ENCODE measurements around the gene AHCYL1.
"Not testable (repeated sequence)": the region's sequence is repeated elsewhere in the genome, so short reads cannot be mapped to it uniquely, and the experiment has no call there.

The AHCYL1 gene

DNA sequence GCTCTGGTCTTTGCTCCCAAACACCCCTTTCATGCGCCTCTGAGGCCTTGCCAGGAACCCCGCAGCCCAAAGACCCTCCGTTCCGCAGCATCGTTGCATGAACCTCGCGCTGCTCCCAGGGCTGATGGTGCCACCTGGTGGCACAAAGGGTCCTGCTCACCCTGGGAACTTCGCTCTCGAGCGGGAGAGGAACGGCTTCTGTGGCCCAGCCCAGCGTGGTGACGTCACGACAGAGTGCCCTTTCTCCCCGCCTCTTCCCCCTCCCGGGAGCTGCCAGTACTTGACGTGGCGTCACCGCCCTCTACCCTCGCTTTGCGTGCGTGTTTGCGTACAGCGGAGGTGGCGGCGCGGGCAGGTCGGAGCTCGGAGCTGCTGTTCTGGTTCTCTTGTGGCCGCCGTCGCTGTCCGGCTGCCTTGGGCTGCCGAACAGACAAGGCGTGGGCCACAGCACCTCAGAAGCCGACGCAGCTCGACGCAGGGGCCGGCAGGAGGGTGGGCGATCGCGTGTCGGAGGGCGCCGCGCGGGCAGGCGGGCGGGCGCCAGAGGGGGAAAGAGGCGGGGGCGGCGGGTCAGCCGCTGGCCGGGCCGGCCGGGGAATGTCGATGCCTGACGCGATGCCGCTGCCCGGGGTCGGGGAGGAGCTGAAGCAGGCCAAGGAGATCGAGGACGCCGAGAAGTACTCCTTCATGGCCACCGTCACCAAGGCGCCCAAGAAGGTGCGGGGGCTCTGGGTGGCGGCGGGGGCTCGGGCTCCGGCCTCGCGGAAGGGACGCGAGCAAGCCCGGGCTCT lies at the start of gene AHCYL1:
AHCYL1 (plus strand) TSS at position 310 of the 791 bp plus-strand sequence; CDS start at position 598, 288 bp downstream.
- peak; percentile 99 for DNase-seq (ENCODE audit: low read depth)

DNA sequence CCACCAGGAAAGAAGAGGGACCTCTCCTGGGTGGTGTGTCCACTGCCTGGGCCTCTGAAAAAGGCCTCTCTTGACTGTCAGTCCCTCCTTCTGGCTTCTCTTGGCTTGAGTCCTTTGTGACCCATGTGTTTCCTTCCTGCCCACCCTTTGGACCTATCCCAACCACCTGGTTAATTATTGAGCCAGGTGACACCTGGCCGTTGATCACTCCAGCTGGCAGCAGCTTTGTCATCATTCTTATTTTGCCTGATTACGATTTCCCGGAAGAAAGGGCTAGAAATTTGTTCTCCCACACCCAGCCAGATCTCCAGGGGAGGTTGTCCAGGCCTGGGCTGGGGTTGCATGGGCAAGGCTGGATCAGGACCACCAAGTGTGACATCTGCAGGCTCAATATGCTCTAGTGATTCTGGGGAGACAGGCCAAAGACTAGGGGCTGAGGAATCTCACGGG lies 49.1 kb upstream of the AHCYL1 start:
- no peak for DNase-seq (ENCODE audit: low read depth)

DNA sequence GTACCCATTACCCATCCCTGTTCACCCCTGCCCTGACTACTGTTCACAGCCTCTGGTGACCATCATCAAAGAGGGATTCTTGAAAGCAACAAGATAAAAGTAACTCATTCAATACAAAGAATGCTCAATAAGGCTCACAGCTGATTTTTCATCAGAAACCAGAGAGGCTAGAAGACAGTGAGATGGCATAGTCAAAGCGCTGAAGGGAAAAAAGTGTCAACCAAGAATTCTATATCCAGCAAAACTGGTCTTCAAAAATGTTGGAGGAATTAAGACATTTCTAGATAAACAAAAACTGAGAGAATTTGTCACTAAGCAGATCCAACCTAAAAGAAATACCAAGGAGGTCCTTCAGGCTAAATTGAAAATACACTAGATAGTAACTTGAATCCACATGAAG lies 46.8 kb upstream of the AHCYL1 start:
- no peak for DNase-seq (ENCODE audit: low read depth)

DNA sequence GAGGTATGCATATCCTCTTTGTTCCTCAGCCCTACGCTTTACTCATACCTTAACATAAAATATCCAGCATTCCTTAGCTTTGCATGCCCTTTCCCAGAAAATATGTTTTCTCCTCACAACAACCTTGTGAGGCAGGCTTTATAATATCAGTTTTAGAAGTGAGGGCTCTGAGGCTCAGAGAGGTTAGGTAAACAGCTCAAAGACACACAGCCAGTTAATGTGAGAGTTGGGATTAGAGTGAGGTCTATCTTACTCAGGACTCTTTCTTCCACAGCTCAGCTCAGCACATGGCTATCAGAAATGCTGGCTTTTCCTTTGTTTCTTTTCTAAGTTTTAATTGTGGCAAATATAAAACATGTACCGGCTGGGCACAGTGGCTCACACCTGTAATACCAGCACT lies 46.0 kb upstream of the AHCYL1 start:
- DNase-seq (ENCODE audit: low read depth): no peak

DNA sequence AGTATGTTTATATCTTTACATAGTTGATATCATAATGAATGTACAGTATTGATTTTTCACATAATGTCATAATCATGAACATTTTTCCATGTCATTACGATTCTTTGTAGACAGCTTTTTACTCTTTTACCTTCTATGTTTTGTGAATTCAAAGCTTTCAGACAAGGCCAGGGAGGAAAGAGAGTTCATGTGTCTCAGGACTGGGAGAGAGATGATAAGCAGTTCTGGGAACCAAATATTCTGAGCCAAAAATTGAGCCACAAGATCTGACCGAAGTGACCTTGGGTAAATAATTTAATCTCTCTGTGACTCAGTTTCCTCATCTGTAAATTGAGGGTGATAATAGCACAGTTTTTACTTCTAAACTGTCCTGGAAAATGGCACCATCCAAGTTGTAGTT lies 42.1 kb upstream of the AHCYL1 start:
- DNase-seq (ENCODE audit: low read depth): no peak

DNA sequence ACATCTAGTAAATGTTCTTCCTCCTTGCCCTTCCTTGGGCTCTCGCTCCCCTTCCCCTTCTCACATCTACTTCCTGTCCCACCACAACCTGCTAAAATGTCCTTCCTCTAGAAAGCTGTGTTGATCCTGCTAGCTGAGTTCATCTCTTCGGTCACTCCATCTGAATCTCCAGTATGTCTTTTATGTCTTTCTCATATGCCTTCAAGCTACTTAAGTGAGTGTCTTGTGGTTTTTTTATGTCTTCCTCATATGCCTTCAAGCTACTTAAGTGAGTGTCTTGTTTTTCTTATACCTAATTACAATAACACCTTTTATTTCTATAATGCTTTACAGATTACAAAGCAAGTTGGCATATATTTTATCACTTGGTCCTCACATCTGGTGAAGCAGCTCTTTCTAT lies 40.0 kb upstream of the AHCYL1 start:
- DNase-seq (ENCODE audit: low read depth): no peak

DNA sequence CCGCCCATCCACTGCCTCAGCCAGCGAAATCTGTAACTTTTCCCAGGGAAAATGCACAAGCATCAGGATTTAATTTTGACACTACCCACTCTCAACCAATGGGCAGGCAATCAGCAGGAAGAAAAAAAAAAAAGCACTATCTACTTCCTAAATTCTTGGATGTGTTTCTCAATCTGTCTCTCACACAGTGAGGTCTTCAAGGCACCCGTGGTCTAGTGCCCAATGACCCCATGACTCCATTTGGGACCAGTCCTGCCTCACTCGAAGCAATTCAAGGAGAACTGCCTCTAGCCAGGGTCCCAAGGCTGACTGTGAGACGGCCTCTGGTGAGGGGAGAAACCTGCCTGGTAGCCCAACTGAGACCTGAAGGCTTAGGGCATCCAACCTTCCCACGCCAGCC lies 38.1 kb upstream of the AHCYL1 start:
- DNase-seq (ENCODE audit: low read depth): no peak

DNA sequence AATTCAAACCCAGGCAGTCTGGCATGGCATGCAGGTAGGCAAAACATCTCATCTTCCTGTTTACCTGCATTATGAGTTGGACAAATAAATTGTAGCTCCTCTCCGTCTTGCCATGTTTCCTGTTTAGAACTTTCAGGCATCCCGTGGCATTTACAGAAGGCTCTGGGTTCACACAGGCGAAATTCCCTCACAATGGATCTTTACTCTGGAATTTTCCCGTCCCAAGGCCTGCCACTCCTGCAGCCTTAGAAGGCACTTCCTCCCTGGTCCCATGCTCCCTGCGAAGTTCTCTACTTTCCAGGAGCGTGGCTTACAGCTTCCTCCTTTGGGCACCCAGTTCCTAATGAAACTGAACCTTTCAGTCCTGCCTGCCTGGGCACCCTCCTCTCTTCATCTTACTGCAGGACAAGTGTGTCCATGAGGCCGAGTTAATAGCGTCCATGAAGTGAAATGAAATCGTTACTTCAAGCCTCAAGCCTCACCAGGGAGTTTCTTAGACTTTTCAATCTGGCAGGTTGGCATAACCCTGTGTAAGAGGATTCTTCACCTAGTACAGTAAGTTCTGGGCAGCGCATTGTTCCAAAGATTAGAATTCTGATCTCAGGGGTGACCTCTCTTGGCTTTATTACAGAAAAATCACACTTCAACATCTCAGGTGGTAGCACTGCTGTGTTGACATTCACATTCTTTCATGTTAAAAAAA lies 36.8 kb upstream of the AHCYL1 start:
- DNase-seq (ENCODE audit: low read depth): no peak

DNA sequence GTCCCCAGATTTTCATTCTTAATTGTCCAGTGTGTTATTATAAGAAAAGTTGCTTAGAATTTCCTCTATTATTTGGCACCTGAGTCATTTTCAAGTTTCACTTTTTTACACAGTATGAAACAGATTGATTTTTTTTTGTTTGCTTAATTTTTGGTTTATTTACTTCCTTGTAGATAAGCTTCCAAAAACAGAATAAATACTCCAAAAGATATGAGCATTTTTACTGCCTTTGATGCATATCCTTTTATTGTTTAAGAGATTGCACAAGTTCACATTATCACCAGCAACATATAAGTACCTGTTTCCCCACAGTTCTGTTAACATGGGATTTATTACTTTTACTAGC lies 36.3 kb upstream of the AHCYL1 start:
- no peak for DNase-seq (ENCODE audit: low read depth)

DNA sequence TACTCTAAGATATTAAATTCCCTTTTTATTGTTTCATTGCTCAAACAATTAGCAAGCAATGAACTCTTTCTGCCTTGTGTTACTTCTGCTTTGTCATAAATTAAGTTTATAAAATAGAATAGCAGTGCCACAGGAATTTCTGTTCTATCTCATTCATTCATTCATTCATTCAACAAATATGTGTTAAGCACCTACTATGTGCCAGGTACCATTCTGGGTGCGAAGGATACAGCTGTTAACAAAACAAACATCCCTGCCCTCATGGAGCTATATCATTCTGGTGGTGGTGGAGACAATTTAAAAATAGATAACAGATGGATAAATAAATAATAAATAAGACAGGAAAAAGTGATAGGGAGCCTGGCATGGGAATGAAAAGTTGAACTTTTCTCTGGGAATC lies 34.5 kb upstream of the AHCYL1 start:
- no peak for DNase-seq (ENCODE audit: low read depth)

DNA sequence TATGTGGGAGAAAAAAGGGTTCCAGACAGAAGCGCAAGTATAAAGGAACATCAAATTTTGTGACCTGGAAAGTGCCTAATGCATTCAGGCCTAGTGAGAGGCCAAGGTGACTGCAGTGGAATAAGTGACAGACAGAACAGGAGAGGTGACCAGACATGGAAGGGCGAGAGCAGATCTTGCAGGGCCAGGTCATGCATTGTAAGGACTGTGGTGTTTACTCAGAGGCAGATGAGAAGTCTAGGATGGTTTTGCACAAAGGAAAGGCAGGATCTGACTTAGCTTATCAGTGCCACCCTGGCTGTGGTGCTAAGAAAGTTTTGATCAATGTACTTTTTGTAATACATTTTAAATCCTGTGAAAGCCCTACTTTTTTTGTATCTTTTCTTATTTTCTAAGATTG lies 34.1 kb upstream of the AHCYL1 start:
- no peak for DNase-seq (ENCODE audit: low read depth)

DNA sequence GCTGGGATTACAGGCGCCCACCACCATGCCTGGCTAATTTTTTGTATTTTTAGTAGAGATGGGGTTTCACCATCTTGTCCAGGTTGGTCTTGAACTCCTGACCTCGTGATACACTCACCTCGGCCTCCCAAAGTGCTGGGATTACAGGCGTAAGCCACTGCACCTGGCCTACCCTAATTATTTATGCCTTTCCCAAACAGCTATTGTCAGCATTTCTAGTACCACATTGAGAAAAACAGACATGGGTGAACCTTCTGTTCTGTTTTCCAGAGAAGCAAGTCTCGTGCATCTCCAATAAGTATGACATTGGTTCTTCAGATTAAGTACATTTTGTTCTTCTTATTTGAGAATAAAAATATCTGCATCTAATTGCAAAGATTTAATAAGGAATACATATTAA lies 33.1 kb upstream of the AHCYL1 start:
- not testable (repeated sequence) for DNase-seq (ENCODE audit: low read depth)

DNA sequence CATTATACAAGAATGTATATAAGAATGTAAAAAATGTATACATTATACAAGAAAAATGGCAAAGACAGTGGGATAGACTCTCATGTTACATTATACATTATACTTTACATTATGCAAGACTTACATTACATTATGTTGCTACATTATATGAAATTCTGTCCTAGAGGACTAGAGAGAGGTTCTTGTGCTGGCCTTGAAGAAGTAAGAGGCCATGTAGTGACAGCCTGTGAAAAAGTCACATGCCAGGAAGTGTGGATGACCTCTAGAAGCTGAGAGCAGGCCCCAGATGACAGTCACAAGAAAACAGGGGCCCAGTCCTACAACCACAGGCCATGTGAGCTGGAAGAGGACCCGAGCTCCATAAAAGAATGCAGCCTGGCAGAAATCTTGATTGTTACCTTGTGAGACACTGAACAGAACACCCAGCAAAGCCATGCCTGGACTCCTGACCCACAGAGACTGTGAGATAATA lies 30.5 kb upstream of the AHCYL1 start:
- DNase-seq (ENCODE audit: low read depth): no peak

DNA sequence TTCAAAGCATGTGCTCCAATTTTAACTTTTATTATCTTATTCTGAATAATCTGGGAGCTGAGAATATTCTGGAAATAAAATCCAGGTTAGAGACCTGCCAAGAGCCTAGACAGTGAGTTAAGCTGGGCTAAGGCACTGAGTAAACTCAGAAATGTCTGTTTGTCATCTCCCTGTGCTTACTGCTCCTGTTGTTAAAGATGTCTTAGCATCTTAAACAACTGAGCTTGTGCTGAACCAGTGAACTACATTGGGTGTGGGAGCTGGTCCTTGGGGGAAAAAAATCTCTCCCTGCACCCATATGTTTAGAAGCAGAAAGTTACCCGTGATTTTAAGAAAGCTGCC lies 25.0 kb upstream of the AHCYL1 start:
- DNase-seq (ENCODE audit: low read depth): no peak

DNA sequence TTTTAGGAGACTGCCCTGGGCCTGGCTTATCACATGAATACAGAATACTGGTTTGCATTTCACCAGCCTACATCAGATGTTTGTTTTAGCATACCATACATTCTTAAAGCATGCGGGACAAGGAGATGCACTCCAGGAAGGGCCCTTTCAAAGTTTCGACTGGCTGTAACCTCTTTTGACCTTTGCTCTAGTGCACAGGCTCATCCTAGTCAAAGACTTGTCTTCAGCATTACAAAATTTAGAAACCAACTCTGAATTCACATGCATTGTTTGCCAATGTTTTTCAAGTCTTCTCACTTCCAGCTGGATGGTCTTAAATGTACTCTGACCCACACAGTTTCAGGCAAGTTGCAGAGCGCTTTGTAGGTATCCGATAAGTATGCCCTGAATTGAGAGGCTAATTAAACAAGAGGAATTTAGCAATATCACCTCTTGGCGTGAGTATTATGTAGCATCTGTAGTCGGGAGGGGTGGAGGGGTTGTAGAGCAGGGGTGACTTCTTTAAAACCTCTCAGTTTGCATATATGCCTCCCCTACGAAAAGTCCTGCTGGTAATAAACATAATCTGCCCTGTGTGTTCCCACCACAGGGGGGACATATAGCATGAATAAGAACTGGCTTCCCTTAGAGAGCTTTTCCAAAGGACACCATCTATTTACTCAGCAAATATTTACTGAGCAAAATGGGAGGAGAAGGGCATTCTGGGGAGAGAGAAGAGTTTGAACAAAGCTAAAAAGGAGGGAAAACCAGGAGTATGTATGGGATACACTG lies 24.4 kb upstream of the AHCYL1 start:
- DNase-seq (ENCODE audit: low read depth): no peak

DNA sequence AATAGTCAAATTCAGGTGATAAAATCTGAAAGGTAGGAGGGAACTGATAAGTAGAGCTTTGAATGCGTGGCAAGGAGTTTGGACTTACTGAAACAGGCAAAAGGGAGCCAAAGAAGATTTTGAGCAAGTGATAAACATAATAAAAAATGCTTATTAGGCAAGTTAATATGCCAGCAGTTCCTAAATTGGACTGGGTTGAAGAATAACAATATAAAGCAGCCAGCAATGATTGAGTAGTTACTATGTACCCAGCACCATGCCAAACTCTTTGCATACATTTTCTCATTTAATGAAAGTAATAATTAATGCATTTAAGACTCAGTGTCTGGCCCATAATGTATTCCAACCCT lies 23.8 kb upstream of the AHCYL1 start:
- DNase-seq (ENCODE audit: low read depth): no peak

DNA sequence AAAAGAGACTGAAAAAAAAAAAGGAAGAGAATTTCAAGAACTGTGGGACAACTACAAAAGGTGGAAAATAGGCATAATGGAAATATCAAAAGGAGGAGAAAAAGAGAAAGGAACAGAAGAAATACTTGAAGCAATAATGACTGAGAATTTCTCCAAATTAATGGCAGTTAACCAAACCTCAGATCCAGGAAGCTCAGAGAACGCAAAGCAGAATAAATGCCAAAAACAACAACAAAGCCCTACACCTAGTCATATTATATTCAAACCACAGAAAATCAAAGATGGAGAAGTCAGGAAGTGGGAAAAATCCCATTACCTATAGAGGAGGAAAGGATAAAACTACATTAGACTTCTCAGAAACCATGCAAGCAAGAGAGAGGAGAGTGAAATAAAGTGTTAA lies 20.7 kb upstream of the AHCYL1 start:
- DNase-seq (ENCODE audit: low read depth): no peak

DNA sequence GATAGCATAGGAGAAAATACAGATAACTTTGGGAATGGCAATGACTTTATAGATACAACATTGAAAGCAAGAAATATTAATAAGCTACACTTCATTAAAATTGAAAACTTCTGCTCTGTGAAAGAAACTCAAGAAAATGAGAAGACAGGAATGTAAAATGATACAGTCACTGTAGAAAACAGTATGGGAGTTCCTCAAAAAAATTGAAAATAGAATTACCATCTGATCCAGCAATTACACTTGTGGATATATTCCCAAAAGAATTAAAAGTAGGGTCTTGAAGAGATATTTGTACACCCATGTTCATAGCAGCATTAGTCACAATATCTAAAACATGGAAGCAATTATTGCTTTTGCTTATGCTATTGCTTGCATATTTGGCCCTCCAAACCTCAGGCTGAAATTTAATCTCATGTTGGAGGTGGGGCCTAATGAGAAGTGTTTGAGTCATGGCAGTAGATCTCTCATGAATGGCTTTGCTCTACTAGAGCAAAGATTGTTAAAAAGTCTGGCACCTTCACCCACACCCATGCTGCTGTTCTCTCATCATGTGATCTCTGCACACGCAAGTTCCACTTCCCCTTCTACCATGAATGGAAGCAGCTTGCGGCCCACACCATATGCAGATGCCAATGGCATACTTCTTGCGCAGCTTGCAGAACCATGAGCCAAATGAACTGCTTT lies 15.3 kb upstream of the AHCYL1 start:
- no peak for DNase-seq (ENCODE audit: low read depth)

DNA sequence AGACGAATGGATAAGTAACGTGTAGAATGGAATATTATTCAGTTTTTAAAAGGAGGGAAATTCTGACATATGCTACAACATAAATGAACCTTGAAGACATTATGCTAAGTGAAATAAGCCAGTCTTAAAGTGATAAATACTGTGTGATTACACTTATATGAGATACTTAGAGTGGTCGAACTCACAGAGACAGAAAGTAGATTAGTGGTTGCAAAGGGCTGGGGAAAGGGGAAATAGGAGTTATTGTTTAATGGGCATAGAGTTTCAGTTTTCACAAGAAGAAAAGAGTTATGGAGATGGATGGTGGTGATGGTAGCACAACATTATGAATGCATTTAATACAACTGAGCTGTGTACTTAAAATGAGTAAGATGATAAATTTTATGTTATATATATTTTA lies 14.7 kb upstream of the AHCYL1 start:
- no peak for DNase-seq (ENCODE audit: low read depth)

DNA sequence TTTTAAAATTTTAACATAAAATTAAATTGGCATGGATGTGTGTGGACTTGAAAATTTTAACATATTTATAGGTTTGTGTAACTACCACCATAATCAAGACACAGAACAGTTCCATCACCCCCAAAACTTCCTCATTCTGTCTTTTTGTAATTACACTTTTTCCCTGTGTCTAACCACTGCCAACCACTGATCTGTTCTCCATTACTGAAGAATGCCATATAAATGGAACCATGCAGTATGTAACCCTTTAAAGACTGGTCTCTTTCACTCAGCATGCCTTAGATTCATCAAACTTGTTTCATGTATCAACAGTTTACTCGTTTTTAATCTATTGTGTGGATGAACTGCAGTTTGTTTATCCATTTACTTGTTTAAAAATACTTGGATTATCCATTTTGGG lies 13.0 kb upstream of the AHCYL1 start:
- no peak for DNase-seq (ENCODE audit: low read depth)

DNA sequence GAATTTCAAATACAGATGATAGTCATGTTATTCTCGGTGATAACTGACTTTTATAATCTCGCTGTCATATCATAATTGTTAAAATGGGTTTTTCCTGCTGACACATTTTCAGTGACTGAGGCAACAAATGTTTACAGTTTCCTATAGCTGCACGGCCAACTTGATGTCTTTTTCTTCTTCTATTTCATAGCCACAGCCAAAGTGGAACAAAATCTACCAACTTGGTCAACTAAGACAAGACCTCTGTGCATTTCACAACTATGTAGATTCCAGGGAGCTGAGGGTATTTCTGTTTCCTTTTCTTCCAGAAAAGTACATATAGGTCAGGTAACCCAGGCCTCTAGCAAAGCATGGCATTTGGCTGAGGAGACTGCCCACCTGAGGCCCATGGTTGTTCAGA lies 10.4 kb upstream of the AHCYL1 start:
- no peak for DNase-seq (ENCODE audit: low read depth)

DNA sequence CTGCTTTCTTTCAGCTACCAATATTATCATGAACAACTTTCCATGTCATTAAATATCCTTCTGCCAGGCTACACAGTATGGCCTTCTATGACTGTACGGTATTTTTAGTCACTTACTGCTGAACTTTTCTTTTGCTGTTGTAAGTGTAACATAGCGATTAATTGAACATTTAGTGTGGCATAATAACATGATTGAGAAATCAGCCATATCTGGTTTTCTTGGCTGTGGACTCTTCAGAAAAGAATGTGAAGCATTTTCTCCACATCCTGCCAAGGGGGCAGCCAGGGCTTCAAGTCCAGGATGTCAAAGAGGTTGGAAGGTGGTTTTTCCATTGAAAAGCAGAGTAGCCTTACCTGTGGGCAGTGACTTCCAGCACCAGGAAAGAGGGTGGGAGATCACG lies 8.8 kb upstream of the AHCYL1 start:
- no peak for DNase-seq (ENCODE audit: low read depth)

DNA sequence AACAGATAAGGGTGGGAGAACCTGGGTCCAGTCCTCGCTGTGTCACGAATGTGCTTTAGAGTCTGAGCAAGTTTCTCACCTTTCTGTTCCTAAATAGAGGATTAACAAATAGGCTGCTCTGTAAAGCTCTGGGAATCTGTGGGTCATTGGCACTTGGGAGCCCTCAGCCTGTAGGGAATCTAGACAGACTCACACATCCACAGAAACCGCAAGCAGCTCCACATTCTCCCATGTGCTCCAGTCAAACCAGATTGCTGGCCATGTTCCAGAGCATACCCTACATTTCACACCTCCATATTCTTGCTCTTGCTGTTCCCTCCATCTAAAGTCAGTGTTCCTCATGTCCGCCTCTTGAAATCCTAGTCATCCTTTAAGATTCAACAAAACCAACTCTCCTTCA lies 7.8 kb upstream of the AHCYL1 start:
- no peak for DNase-seq (ENCODE audit: low read depth)

All from activated T-cell treated with anti-CD3 and anti-CD28 coated beads for 48 hours (primary cell).